Esophagus squamous epithelium (tissue), 4 donors: ENCODE data around the gene RCL1.

Experiments used
- CTCF ChIP-seq, 6 experiments: fragments of 450-650 bp in 4 of 6; fragments of 200-600 bp in 2 of 6; sonication (generic) in 2 of 6; IDR thresholded peaks; one replicate each; pipeline ENCODE4 v1.5.1; 2016 to 2019; ENCODE audit warnings: antibody characterized with exemption in 6 of 6, mild to moderate bottlenecking in 4 of 6, moderate library complexity in 4 of 6
- POLR2A ChIP-seq, 4 donors: fragments of 450-650 bp; IDR thresholded peaks; one replicate each; pipeline ENCODE4 v1.6.1; 2017; ENCODE audit warnings: antibody characterized with exemption in 4 of 4, mild to moderate bottlenecking in 4 of 4, moderate library complexity in 3 of 4

- TF ChIP-seq CTCF (IDR thresholded peaks at IDR 0.05) (no peak), POLR2A (IDR thresholded peaks at IDR 0.05) (no peak)
These were observed 63.1 kb downstream of the RCL1 start for GRCh38 chr9:4855841-4856240.
